ENCODE measurements around the gene SKIC2.

DNA sequence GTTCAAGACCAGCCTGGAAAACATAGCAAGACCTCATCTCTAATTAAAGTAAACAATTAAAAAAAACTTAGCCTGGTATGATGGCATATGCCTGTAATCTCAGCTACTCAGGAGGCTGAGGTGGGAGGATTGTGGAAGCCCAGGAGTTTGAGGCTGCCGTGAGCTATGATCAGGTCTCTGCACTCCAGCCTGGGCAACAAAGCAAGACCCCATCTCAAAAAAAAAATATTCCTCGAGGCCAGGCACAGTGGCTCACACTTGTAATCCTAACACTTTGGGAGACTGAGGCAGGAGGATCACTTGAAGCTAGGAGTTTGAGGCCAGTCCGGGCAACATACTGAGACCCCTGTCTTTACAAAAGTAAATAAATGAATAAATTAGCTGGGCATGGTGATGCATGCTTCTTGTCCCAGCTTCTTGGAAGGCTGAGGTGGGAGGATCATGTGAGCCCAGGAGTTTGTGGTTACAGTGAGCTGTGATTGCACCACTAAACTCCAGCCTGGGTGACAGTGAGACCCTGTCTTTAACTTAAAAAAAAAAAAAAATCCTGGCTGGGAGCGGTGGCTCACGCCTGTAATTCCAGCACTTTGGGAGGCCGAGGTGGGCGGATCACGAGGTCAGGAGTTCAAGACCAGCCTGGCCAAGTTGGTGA lies 40.8 kb upstream of the SKIC2 start:
- TF ChIP-seq, protein P1, sequence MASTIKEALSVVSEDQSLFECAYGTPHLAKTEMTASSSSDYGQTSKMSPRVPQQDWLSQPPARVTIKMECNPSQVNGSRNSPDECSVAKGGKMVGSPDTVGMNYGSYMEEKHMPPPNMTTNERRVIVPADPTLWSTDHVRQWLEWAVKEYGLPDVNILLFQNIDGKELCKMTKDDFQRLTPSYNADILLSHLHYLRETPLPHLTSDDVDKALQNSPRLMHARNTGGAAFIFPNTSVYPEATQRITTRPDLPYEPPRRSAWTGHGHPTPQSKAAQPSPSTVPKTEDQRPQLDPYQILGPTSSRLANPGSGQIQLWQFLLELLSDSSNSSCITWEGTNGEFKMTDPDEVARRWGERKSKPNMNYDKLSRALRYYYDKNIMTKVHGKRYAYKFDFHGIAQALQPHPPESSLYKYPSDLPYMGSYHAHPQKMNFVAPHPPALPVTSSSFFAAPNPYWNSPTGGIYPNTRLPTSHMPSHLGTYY (CRISPR knock-in tag; IDR thresholded peaks at IDR 0.05): no peak
- TF ChIP-seq, protein P2, sequence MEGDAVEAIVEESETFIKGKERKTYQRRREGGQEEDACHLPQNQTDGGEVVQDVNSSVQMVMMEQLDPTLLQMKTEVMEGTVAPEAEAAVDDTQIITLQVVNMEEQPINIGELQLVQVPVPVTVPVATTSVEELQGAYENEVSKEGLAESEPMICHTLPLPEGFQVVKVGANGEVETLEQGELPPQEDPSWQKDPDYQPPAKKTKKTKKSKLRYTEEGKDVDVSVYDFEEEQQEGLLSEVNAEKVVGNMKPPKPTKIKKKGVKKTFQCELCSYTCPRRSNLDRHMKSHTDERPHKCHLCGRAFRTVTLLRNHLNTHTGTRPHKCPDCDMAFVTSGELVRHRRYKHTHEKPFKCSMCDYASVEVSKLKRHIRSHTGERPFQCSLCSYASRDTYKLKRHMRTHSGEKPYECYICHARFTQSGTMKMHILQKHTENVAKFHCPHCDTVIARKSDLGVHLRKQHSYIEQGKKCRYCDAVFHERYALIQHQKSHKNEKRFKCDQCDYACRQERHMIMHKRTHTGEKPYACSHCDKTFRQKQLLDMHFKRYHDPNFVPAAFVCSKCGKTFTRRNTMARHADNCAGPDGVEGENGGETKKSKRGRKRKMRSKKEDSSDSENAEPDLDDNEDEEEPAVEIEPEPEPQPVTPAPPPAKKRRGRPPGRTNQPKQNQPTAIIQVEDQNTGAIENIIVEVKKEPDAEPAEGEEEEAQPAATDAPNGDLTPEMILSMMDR (IDR thresholded peaks at IDR 0.05): no peak
